Effector CD8-positive, alpha-beta T cell (primary cell): ENCODE data around the gene ADARB2.

Source experiments
- DNase-seq: peaks from one replicate; lab custom pipeline; 2025; lab: John Stamatoyannopoulos, UW

ADARB2 gene

GRCh38 chr10:1369665-1370064, 367.7 kb downstream of the ADARB2 start:
- no peak for DNase-seq

- no peak for DNase-seq
Measured at GRCh38 chr10:1369197-1369596, 368.1 kb downstream of the ADARB2 start.

GRCh38 chr10:1368842-1369171, 368.5 kb downstream of the ADARB2 start:
- DNase-seq, result no peak

GRCh38 chr10:1367938-1368841, 369.1 kb downstream of the ADARB2 start:
- DNase-seq, result no peak

GRCh38 chr10:1366811-1367425, 370.4 kb downstream of the ADARB2 start:
- DNase-seq, result no peak

GRCh38 chr10:1366322-1366691, 371.0 kb downstream of the ADARB2 start:
- no peak for DNase-seq

- no peak for DNase-seq
Measured at GRCh38 chr10:1365540-1366321, 371.6 kb downstream of the ADARB2 start.

GRCh38 chr10:1364151-1364910, 373.0 kb downstream of the ADARB2 start:
- DNase-seq, result no peak

- DNase-seq, result no peak
Measured at GRCh38 chr10:1363446-1364121, 373.7 kb downstream of the ADARB2 start.

- no peak for DNase-seq
Measured at GRCh38 chr10:1362589-1363445, 374.5 kb downstream of the ADARB2 start.

GRCh38 chr10:1361411-1362105, 375.8 kb downstream of the ADARB2 start:
- DNase-seq, result no peak

- no peak for DNase-seq
Measured at GRCh38 chr10:1360558-1361164, 376.7 kb downstream of the ADARB2 start.

GRCh38 chr10:1360011-1360557, 377.2 kb downstream of the ADARB2 start:
- no peak for DNase-seq

- no peak for DNase-seq
Measured at GRCh38 chr10:1359626-1359955, 377.7 kb downstream of the ADARB2 start.

- no peak for DNase-seq
Measured at GRCh38 chr10:1358860-1359625, 378.3 kb downstream of the ADARB2 start.

GRCh38 chr10:1358147-1358546, 379.2 kb downstream of the ADARB2 start:
- no peak for DNase-seq

GRCh38 chr10:1356349-1356748, 381.0 kb downstream of the ADARB2 start:
- no peak for DNase-seq
